ENCODE data around the gene LCMT1.

DNA sequence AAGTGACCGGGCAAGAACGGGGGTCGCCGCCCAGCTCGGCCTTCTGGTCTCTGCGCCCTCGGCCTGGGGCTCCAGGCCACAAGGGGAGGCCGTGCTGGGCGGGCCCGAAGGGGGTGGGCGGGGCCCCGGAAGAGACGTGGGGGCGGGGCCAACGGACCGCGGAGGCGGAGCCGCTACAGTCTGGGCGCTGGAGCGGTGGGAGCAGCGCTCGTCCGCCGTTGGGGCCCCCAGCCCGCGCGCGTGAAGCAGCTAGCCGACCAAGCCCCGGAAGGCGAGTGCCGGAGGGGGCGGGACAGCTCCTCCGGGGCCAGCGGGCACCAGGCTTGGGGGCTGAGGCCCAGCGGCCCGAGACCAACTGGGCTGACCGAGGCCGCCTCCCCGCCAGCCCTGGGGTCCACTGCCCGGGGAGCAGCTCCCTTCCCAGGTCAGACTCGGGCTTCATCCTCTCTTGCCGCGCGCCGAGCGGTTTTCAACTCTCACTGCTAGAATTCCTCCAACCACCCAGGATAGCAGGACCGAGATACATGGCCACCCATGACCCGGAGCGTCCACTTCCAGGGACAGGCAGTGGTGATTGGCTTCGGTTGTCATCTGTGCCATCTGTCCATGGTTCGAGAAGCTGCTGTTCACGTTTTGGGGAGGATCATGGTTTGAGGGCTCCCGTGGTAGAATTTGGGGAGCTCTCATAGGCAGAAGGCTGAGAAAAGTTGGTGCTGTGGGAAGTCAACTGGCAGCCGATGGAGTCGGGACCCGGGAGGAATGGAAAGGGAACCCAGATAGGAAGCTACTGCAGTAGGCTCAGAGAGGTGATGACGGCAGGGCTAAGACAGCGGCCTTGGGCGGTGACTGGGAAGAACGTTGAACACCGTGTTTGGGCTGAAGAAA, 44.6 kb upstream of the LCMT1 start:
- TF ChIP-seq POLR2A (IDR thresholded peaks at IDR 0.05; ENCODE audit: low read length) (peak; percentile 82), GATA1 (IDR thresholded peaks at IDR 0.05; ENCODE audit: low read depth, low read length) (no peak)
